Left ventricle myocardium superior (tissue), 1 donor: ENCODE data around the gene PPP6R3. TPM values are rescaled to one million over a fixed set of nuclear protein-coding genes. Genes with fewer than 3 reads are reported as not detected.

Experiments
- ATAC-seq: fragments of 200-7000 bp; cut with Tn5 transposase; one replicate; pipeline ENCODE4 v1.9.1; 2020; ENCODE audit warnings: mild to moderate bottlenecking, moderate library complexity
- DNase-seq: peaks from one replicate; pipeline ENCODE4 v3.0.0-alpha.2; 2020
- intact Hi-C: fragments of 100-400 bp; cut with micrococcal nuclease; formaldehyde crosslinking; loops from one replicate; pipeline ENCODE4 v1.11.0; 2022
- total RNA-seq: library from RNA; stranded (reverse); fragmentation: NEBNext Ultra II Directional; extraction: Animal tissue kit (Norgen Biotek cat#: 25700); gene quantifications from one replicate; pipeline ENCODE4 v1.2.1, GENCODE V29; 2021
- donor health status: DM: no; HTN: yes; CAD: no; lungs with severe emphysema.

The PPP6R3 gene
- total RNA-seq, 1 donor from 2014 or later, result 86.7 TPM

DNA sequence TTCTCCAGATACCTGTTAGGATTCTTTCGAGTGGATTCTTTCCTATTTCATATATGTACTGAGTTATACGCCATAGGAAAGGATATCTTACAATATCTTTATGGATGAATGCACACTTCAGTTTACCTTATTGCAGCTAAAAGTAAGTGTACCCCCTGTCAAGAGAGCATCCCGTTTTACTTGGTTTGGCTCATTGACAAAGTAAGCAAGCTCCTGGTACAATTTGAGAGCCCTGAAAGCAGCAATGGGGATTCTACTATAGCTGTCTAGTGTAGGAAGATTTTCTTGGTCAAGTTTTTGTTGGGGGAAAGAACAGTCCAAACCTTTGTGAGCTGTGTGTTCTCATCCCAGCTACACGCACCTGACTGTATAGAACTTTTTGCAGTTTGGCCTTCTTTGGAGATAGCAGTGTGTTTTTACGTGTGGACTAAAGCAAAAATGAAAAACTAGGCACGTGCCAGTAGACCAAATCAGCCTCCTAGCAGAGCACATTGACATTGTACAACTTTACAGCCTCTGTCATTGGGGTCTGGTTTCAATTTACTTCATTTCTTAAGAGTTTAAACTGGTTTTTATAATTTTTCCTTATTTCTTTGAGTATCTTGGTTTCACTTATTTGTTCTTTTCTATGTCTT is 44.0 kb downstream of the PPP6R3 start:
- DNase-seq, result no peak
- no peak for ATAC-seq
- intact Hi-C loops, result no loop called here

GRCh38 chr11:68505596-68505995 is 45.0 kb downstream of the PPP6R3 start:
- ATAC-seq (peak; percentile 58), DNase-seq (no peak)
- intact Hi-C loops, result no loop called here

DNA sequence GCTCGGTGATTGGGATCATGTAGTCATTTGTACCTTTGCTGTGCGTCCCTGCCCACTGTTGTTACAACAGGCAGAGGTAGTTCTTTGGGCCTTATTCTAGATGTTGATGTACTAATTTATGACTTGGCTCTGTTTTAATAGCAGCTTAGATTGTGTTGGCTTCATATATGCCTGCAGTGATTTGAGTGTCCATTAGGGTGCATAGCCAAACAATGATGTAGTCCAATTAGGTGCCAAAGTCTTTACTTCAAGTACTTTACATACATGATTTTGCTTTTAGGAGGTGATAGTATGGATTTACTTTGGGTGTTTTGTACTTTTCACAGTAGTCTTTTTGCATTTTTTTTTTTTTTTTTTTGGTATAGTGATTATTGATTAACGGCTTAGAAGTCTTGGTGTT is 46.4 kb downstream of the PPP6R3 start:
- intact Hi-C loops, result no loop called here
- ATAC-seq (no peak), DNase-seq (no peak)

DNA sequence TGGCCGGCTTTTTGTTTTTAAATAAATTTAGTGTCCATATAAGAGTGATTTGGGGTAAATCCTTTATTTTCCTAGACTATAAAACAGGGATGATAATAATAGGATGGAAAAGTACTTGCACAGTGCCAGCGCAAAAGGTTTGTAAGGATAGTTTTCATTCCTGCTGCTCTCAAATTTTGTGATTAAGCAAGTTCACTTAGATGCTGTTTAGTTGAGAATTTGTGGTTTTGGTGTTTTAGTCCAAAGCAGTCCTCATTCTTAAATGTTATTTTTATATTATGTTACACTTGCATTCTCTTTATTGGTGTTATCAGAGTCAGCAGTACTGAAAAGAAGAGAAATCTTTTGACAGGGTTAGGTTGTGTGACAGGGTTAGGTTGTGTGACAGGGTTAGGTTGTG is 47.9 kb downstream of the PPP6R3 start:
- intact Hi-C loops, result no loop called here
- DNase-seq (no peak), ATAC-seq (no peak)

GRCh38 chr11:68509066-68509465 is 48.5 kb downstream of the PPP6R3 start:
- ATAC-seq, result no peak
- DNase-seq, result no peak
- intact Hi-C loops, result no loop called here

- intact Hi-C loops, result no loop called here
- no peak for ATAC-seq
- DNase-seq, result no peak
Observed at GRCh38 chr11:68513930-68514487, 53.5 kb downstream of the PPP6R3 start.

DNA sequence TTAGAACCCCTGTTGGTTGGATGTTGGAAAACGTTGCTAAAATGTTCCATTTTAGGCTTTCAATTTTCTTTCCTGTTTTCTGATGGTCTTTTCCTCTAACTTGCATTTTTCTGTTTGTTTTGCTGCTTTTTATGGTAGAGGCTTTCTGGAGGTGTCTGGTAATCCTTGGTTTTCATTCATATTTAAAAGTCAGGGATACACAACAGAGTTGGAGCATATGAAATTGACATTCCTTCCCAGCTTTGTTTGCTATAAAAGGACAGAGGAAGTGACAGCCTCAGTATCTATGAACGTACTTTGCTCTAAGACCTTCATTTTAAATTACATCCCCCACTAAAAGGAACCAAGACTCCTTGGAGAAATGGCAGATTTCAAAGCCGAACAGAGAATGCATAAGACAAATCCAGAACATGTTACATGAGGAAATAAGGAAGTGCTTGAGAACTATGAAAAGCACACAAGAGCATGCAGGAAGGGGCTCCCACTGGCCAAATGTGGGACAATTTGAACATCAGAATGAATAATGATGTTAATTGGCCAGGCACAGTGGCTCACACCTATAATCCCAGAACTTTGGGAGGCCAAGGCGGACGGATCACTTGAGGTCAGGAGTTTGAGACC is 56.7 kb downstream of the PPP6R3 start:
- DNase-seq, result no peak
- intact Hi-C loops, result no loop called here
- no peak for ATAC-seq

DNA sequence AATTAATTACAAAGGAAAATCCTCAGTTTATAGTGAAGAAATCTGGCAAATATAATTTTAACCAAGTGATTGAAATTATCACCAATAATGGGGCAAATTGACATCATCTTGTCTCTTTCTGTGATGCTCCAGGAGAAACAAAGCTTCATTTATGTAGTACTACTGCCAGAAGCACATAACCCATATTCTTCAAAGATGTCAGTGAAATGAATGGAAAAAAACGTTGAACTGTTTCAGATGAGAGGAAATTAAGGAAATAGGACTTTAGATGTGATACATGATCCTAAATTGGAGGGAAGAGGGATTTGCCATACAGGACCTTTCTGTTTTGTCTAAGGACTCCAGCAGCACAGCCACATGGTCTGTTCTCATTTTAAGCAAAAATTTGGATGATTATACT is 57.6 kb downstream of the PPP6R3 start:
- no peak for ATAC-seq
- DNase-seq, result no peak
- intact Hi-C loops, result no loop called here

GRCh38 chr11:68521969-68522652 is 61.6 kb downstream of the PPP6R3 start:
- intact Hi-C loops, result no loop called here
- no peak for ATAC-seq

DNA sequence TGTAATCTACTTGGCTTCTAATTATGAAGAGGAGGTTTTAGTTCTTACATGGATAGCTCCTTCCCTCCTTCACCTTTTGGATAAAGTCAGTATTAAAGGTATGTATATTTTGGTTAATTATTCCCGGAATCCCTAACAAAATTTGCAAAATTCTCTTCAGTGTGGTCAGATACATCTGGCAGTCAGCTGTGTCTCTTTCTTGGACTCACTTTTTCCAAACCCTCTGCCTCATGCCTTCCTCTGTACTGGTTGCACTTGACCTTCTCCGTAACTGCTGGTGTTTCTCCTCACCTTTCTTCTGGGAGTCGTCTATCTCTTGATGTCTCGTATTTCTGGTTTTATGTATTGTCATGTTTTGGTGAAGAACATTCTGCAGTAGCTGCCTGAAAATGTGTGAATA is 62.5 kb downstream of the PPP6R3 start:
- intact Hi-C loops, result no loop called here
- ATAC-seq (no peak), DNase-seq (no peak)

More at GRCh38 chr11:68521969-68522652, 61.6 kb downstream of the PPP6R3 start:
- DNase-seq, result no peak

DNA sequence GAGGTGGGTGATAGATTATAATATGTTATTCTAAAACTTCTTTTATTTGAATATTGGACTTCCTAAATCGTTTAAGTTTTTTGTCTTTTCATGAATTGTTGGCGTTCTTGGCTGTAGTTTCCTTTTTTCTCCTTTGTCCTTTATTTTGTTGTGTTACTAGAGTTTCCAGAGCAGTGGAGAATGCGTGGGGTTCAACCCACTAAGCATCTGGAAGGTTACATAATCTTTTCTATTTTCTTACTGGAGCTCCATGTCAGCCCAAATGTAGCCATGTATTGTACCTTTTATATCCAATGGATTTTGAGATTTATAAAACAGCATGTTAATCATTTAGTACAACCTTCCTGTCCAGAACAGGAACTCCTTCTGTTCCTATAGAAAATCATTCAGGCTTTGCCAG is 63.2 kb downstream of the PPP6R3 start:
- DNase-seq (no peak), ATAC-seq (peak; percentile 20)
- intact Hi-C loops, result no loop called here

- DNase-seq, result no peak
- ATAC-seq, result peak; percentile 38
- intact Hi-C loops, result no loop called here
Observed at GRCh38 chr11:68524213-68524612, 63.7 kb downstream of the PPP6R3 start.

GRCh38 chr11:68524681-68525080 is 64.1 kb downstream of the PPP6R3 start:
- DNase-seq (no peak), ATAC-seq (peak; percentile 46)
- intact Hi-C loops, result no loop called here

DNA sequence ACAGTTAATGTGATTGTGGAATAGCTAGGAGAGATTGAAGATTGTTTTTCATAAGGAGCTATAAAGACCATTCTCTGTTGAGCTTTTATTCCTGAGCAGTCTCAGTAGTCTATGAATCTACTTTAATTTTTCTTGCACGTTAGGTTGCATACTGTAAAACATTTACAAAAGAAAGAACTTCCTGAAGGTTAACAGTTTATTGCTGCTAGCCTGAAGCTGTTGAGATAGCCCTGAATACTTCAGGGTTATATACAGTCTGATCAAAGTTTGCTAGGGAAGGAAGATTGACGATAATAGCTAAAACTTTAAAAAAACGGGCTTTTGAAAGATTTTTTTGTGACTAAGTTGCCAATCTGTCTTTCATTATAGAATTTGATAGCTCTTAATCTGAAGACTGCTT is 64.8 kb downstream of the PPP6R3 start:
- no peak for ATAC-seq
- intact Hi-C loops, result no loop called here
- DNase-seq, result no peak

GRCh38 chr11:68525930-68526329 is 65.4 kb downstream of the PPP6R3 start:
- intact Hi-C loops, result no loop called here
- no peak for DNase-seq
- ATAC-seq, result no peak

GRCh38 chr11:68527585-68527984 is 67.0 kb downstream of the PPP6R3 start:
- DNase-seq, result no peak
- no peak for ATAC-seq
- intact Hi-C loops, result no loop called here

DNA sequence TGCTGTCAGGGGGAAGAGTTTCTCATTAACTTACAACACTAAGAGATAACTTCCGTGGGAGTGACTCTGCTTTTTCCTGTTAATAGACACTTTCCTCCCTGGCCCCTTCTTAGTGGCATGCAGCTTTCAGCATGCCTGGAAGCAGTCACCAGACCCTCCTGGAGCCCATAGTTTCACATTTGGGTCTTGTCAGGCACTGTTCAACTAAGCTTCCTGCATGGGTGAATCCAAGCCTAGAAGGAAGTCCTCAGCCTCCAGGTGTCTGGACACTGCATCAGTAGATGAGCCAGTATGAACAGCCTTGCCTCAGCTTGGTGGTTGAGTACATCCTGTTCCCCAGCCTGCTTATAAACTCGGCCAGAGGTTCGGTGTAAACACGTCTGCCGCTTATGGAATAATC is 68.1 kb downstream of the PPP6R3 start:
- peak; percentile 22 for ATAC-seq
- DNase-seq, result no peak
- intact Hi-C loops, result no loop called here

- ATAC-seq, result no peak
- DNase-seq, result no peak
- intact Hi-C loops, result no loop called here
Observed at GRCh38 chr11:68531129-68531693, 70.7 kb downstream of the PPP6R3 start.

DNA sequence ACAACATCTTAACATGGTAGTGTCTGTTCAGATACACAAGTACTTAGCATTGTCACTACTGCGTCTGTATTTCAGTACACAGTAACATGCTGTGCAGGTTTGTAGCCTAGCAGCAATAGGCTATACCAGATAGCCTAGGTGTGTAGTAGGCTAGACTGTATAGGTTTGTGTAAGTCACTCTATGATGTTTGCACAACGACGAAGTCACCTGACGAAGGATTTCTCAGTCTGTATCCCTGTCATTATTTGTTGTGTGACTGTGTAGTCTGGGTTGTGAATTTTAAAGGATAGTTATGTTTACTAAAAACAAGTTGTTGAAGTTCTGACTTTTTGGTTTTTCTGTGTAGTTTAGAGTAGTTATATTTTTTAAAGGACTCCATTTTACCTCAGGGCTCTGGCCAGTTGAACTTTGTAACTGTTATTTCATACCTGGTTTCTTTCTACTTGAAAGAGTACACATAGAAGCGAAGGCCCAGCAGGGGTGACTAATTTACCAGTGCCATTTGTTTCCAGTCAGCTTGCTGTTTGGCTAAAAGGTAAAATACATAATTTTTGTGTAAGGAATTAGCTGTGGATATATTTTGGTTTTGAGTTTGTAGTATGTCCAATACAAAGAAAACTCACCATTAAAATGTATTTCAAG is 72.3 kb downstream of the PPP6R3 start:
- ATAC-seq (no peak), DNase-seq (no peak)
- intact Hi-C loops, result no loop called here

DNA sequence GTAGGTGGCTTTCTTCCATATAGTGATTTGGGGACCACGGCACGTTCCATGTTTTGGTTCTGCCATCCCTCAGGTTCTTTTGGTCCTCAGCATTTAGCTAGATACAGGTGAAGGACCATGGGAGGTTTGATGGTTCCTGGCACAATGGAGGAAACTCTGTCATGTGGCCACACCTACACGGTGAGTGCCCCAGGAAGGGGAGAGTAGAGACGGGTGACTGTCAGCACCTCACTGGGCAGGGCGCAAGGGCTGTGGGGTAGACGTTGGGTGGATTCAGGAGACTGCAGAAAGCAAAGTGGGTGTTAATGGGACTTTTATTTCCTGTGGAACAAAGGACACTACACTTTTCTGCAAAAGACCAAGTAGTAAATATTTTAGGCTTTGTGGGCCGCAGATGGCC is 73.4 kb downstream of the PPP6R3 start:
- intact Hi-C loops, result no loop called here
- ATAC-seq, result peak; percentile 15

More for the DNA sequence above, 73.4 kb downstream of the PPP6R3 start:
- no peak for DNase-seq
